KOPT-K1 (cell line): ENCODE measurements around the gene DCLK1.

ENCODE experiments used
- H3K27ac ChIP-seq: fragments of 200-600 bp; sonication (generic); 2 replicates; pipeline ENCODE4 v1.5.1; 2016; ENCODE audit warnings: antibody characterized with exemption, mild to moderate bottlenecking, low read depth, low read length; ENCODE audit not compliant: poor library complexity, severe bottlenecking
- H3K36me3 ChIP-seq: fragments of 200-600 bp; sonication (generic); 2 replicates; pipeline ENCODE4 v1.5.1; 2017; ENCODE audit warnings: antibody characterized with exemption, mild to moderate bottlenecking, low read length, moderate library complexity; ENCODE audit not compliant: insufficient read depth
- H3K9me3 ChIP-seq: fragments of 200-600 bp; sonication (generic); 2 replicates; pipeline ENCODE4 v1.5.1; 2017; ENCODE audit warnings: antibody characterized with exemption, low read length, mild to moderate bottlenecking; ENCODE audit not compliant: insufficient read depth, poor library complexity, severe bottlenecking

Gene DCLK1

GRCh38 chr13:35781036-35782000 is 349.9 kb downstream of the DCLK1 start:
- Histone ChIP-seq H3K9me3 (no peaks in the 10 kb centered on the region), H3K36me3 (no peaks in the 10 kb centered on the region), H3K27ac (no peak overlapping the region)

- no peaks in the 10 kb centered on the region for H3K36me3 ChIP-seq
Observed at GRCh38 chr13:35780613-35781012, 350.6 kb downstream of the DCLK1 start.

GRCh38 chr13:35771898-35772297 is 359.3 kb downstream of the DCLK1 start:
- no peak overlapping the region for H3K27ac ChIP-seq
- H3K9me3 ChIP-seq = no peaks in the 10 kb centered on the region
- H3K36me3 ChIP-seq = no peaks in the 10 kb centered on the region

More at GRCh38 chr13:35780613-35781012, 350.6 kb downstream of the DCLK1 start:
- Histone ChIP-seq H3K9me3 (no peaks in the 10 kb centered on the region), H3K27ac (no peak overlapping the region)

DNA sequence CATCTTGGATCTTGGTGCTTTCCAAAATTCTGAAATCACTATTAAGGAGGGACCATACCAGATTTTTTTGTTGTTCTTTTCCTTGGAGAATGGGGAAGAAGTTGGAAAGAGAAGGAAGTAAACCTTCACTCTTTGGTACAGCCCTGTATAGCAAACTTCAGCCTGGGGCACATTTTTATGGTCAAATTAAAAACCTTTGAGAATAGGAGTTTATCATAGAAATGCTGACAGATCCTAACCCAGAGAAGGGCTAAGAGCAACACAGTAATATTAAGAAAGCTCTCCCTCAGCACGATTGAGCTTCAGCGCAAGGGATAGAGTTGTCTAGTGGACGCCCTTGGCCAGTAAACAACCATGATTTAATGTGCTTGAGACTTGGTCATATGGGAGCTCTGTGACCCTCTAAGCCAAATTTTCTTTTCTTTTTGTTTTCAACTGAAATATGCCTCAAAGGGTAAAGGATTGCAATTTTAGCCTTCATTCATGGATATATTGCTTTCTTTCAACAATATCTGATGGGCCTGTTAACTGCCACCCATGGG is 360.4 kb downstream of the DCLK1 start:
- Histone ChIP-seq H3K36me3 (no peaks in the 10 kb centered on the region), H3K9me3 (no peaks in the 10 kb centered on the region), H3K27ac (no peak overlapping the region)

- H3K27ac ChIP-seq = no peak overlapping the region
- no peaks in the 10 kb centered on the region for H3K9me3 ChIP-seq
- H3K36me3 ChIP-seq = no peaks in the 10 kb centered on the region
Observed at GRCh38 chr13:35769812-35770211, 361.4 kb downstream of the DCLK1 start.

- no peaks in the 10 kb centered on the region for H3K36me3 ChIP-seq
- H3K27ac ChIP-seq = no peak overlapping the region
- no peaks in the 10 kb centered on the region for H3K9me3 ChIP-seq
Observed at GRCh38 chr13:35768551-35768950, 362.6 kb downstream of the DCLK1 start.

DNA sequence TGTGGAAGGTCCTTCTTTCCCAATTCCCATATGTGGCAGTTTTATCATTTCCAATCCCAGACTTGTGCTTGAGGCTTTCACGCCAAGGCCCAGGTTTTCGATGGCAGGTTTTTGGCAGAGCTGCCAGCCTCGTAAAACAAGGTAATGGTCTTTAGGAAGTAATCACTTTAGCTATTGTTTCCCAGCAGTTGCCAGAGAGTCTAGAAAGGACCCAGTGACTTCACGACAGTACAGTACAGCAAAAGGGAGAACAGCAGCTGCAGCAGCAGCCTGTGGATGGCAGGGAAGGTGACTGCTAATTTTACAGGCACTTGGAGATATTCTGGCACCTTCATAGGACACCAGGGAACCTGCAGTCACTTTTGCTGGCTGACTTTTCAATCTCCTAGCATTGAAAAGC is 363.1 kb downstream of the DCLK1 start:
- Histone ChIP-seq H3K27ac (no peak overlapping the region), H3K36me3 (no peaks in the 10 kb centered on the region), H3K9me3 (no peaks in the 10 kb centered on the region)

DNA sequence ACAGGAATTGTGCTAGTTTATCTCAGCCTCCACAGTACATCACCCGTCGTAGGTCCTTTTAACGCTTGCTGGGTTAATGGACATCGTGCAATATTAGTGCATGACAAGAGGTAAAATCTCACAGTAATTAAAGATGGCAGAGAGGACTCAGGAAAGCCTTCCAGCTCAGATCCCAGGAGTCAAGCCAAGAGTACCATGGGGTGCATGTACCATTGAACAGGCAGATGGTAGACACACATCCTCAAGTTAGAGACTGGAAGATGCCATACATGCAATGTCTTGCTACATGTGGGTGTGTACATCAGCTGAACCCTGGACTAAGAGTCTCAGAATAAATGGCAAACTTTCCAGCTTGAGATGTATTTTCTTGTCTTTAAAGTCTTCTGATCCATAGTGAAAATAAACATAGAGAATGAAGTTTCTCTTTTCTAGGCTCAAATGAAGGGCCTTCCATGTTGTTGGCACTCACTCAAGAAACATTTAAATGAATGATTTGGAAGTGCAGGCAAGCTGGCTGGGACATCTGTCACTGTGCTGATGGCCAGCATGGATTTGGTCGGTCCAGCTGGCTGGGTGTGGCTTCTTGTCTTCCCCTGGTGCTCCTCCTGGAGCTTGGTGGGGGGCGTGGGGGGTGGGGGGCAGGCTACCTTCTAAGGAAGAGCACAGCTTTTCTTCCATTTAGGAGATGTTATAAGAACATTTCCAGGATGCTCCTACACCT is 363.8 kb downstream of the DCLK1 start:
- H3K36me3 ChIP-seq = no peaks in the 10 kb centered on the region
- H3K27ac ChIP-seq = no peak overlapping the region
- H3K9me3 ChIP-seq = peaks cover 5% of the 10 kb centered on the region

GRCh38 chr13:35766663-35767062 is 364.5 kb downstream of the DCLK1 start:
- H3K27ac ChIP-seq = no peak overlapping the region
- H3K36me3 ChIP-seq = no peaks in the 10 kb centered on the region
- peaks cover 13% of the 10 kb centered on the region for H3K9me3 ChIP-seq

DNA sequence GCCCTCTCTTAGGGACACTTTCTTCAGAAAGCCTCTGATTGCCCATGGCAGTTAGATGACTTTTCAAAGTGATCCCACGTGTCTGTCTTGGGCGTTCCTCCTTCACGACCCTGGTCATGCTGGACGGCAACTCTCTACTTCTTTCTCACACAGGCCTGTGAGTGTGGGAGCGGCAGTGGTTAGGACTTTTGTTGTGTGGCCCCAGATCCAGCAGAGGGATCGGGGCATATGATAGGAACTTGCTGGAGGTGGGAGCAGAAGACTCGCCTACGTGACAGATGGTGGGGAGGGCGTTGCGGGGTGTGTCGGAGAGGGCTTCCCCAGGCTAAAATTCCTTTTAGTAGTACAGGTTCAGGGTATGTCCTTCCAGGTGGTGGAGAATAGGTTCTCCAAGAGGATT is 365.2 kb downstream of the DCLK1 start:
- Histone ChIP-seq H3K36me3 (no peaks in the 10 kb centered on the region), H3K27ac (no peak overlapping the region), H3K9me3 (peaks cover 18% of the 10 kb centered on the region)

- Histone ChIP-seq H3K9me3 (peaks cover 18% of the 10 kb centered on the region), H3K27ac (no peak overlapping the region), H3K36me3 (no peaks in the 10 kb centered on the region)
Observed at GRCh38 chr13:35765366-35765765, 365.8 kb downstream of the DCLK1 start.

DNA sequence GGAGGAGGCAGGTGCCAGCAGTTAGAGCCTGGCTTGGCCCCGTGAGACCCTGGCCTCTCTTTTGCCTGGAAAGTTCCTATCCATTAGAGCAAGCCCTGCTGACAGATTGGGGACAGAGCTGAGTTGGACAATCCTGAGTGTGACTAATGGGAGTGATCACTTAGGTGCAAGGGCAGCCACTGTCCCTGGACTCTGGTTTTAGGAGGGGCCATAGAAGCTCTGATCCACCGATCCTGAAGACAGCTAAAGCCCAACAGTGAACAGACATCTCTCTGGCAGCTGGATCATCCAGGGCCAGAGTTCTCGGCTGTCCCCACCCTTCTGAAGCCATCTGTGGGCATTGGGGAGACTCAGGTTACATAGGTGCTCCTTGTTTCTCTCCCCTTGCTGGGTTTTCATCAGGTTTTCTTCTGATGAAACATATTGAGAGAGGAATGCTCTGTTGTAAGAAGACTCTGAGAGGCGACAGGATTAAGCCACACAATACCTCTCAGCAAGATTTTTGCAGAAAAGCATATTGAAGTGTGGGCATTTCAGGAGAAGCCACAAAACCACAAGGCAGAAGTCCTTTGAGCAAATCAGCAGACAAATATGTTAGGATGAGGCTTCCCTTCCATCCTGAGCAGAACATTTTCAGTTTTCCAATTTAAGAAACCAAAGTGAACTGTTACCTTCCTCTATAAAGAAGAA is 366.7 kb downstream of the DCLK1 start:
- H3K27ac ChIP-seq = no peak overlapping the region
- H3K36me3 ChIP-seq = no peaks in the 10 kb centered on the region
- peaks cover 18% of the 10 kb centered on the region for H3K9me3 ChIP-seq

- Histone ChIP-seq H3K27ac (no peak overlapping the region), H3K9me3 (peaks cover 18% of the 10 kb centered on the region), H3K36me3 (no peaks in the 10 kb centered on the region)
Observed at GRCh38 chr13:35763782-35764123, 367.4 kb downstream of the DCLK1 start.

DNA sequence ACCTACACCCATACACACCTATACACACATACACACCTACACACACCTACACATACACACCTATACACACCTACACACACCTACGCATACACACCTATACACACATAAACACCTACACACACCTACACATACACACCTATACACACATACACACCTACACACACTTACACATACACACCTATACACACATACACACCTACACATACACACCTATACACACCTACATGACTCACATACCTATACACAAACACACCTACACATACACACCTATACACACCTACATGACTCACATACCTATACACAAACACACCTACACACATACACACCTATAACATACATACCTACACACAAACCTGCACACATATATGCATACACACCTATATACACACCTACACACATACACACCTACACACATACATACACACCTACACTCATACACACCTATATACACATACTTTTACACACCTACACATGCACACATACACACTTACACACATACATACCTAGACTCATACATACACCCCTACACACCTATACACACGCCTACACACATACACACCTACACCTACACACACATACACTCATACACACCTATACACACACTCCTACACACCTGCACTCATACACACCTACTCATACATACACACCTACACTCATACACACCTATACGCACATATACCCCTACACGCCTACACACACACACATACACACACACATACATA is 368.0 kb downstream of the DCLK1 start:
- Histone ChIP-seq H3K36me3 (no peaks in the 10 kb centered on the region), H3K27ac (no peak overlapping the region), H3K9me3 (peaks cover 18% of the 10 kb centered on the region)
